A549 (cell line): Measurements from ENCODE around the gene IGFALS. TPM values are rescaled to one million over a fixed set of nuclear protein-coding genes. Genes with fewer than 3 reads are reported as not detected.

Experiments used
- ATAC-seq, 2 experiments: fragments of 200-7000 bp in 1 of 2; fragments of >200 bp in 1 of 2; cut with Nextera tagmentation in 1 of 2; cut with Tn5 transposase in 1 of 2; 3 replicates each; pipeline versions ENCODE4 v1.8.0 to v1.9.1; 2018 to 2020; ENCODE audit warnings: mild to moderate bottlenecking in 1 of 2, moderate library complexity in 1 of 2
- CTCF ChIA-PET: fragments of 300-600 bp; sonication (Branson Sonifier 250); formaldehyde crosslinking; extraction: SDS; loops from one replicate; lab custom pipeline; 2021; ENCODE audit warnings: antibody characterized with exemption, inconsistent platforms; lab: Yijun Ruan, JAX
- POLR2A ChIA-PET: fragments of 350-600 bp; formaldehyde crosslinking; extraction: SDS; loops from one replicate; lab custom pipeline; 2021; ENCODE audit warnings: antibody characterized with exemption, inconsistent platforms; lab: Yijun Ruan, JAX
- DNase-seq, 2 experiments: peaks; one replicate each; pipeline versions ENCODE4 v3.0.0 to v3.0.0-alpha.2; 2011 to 2016; ENCODE audit warnings: low read depth in 1 of 2, low spot score in 1 of 2
- FAIRE-seq: peaks from 2 replicates; lab custom pipeline; 2011; peaks lifted over from hg19 to GRCh38; lab: Jason Lieb, UNC
- H3K27ac ChIP-seq, 2 experiments: fragments of >200 bp; sonication (Bioruptor Twin); formaldehyde crosslinking; 3 replicates each; pipeline ENCODE4 v1.5.1; 2016 to 2017
- H3K4me1 ChIP-seq: fragments of >200 bp; sonication (Bioruptor Twin); formaldehyde crosslinking; 3 replicates; pipeline ENCODE4 v1.6.1; 2016
- H3K4me2 ChIP-seq: fragments of >200 bp; sonication (Bioruptor Twin); formaldehyde crosslinking; 3 replicates; pipeline ENCODE4 v1.6.1; 2016
- H3K4me3 ChIP-seq: fragments of >200 bp; sonication (Bioruptor Twin); formaldehyde crosslinking; 3 replicates; pipeline ENCODE4 v1.5.1; 2016
- H3K9me3 ChIP-seq: fragments of >200 bp; sonication (Bioruptor Twin); formaldehyde crosslinking; 3 replicates; pipeline ENCODE4 v1.6.1; 2016
- BCL3 ChIP-seq: fragments of >200 bp; sonication (Bioruptor Twin); formaldehyde crosslinking; IDR thresholded peaks from 3 replicates; pipeline ENCODE4 v1.6.1; 2016
- BHLHE40 ChIP-seq: IDR thresholded peaks from 2 replicates; pipeline ENCODE4 v1.6.1; 2012; ENCODE audit warnings: low read depth, low read length, inconsistent platforms
- CBX2 ChIP-seq: fragments of 200-600 bp; sonication (generic); IDR thresholded peaks from 2 replicates; pipeline ENCODE4 v1.6.1; 2016; ENCODE audit warnings: low read depth, mild to moderate bottlenecking, borderline replicate concordance
- CEBPB ChIP-seq, 2 experiments: fragments of >200 bp in 1 of 2; sonication (Bioruptor Twin) in 1 of 2; formaldehyde crosslinking in 1 of 2; IDR thresholded peaks; 2 replicates each; pipeline ENCODE4 v1.6.1; 2012 to 2016
- EHMT2 ChIP-seq: fragments of 200-600 bp; sonication (generic); IDR thresholded peaks from 2 replicates; pipeline ENCODE4 v1.6.1; 2016; ENCODE audit warnings: antibody characterized with exemption, low read depth, mild to moderate bottlenecking, moderate library complexity
- EP300 ChIP-seq, 2 experiments: fragments of >200 bp; sonication (Bioruptor Twin); formaldehyde crosslinking; IDR thresholded peaks; 2 replicates in 1 of 2; 3 replicates in 1 of 2; pipeline ENCODE4 v1.6.1; 2016 to 2017
- FOXS1 ChIP-seq: fragments of 250-450 bp; sonication (Bioruptor Pico); IDR thresholded peaks from 2 replicates; pipeline ENCODE4 v1.5.0; 2020; ENCODE audit warnings: mild to moderate bottlenecking, moderate library complexity
- HOXA7 ChIP-seq: fragments of 250-450 bp; sonication (Bioruptor Pico); IDR thresholded peaks from 2 replicates; pipeline ENCODE4 v1.5.0; 2020; ENCODE audit warnings: mild to moderate bottlenecking, moderate library complexity
- HOXB13 ChIP-seq: fragments of 250-450 bp; sonication (Bioruptor Pico); IDR thresholded peaks from 2 replicates; pipeline ENCODE4 v1.5.0; 2020; ENCODE audit warnings: low read depth, mild to moderate bottlenecking, moderate library complexity
- HOXB5 ChIP-seq: fragments of 250-450 bp; sonication (Bioruptor Pico); IDR thresholded peaks from 2 replicates; pipeline ENCODE4 v1.5.0; 2020; ENCODE audit warnings: mild to moderate bottlenecking, moderate library complexity
- JUNB ChIP-seq: fragments of >200 bp; sonication (Bioruptor Twin); formaldehyde crosslinking; IDR thresholded peaks from 2 replicates; pipeline ENCODE4 v1.6.1; 2016
- KDM1A ChIP-seq: fragments of 200-600 bp; sonication (generic); IDR thresholded peaks from 2 replicates; pipeline ENCODE4 v1.6.1; 2016; ENCODE audit warnings: low read depth, mild to moderate bottlenecking
- KDM5A ChIP-seq: fragments of 200-600 bp; sonication (generic); IDR thresholded peaks from 2 replicates; pipeline ENCODE4 v1.6.1; 2016; ENCODE audit warnings: antibody characterized with exemption, mild to moderate bottlenecking
- MAX ChIP-seq: IDR thresholded peaks from 2 replicates; pipeline ENCODE4 v1.6.1; 2012
- MYC ChIP-seq: IDR thresholded peaks from 2 replicates; pipeline ENCODE4 v1.6.1; 2012; ENCODE audit warnings: mild to moderate bottlenecking, inconsistent platforms, low read length, improper control_type of control experiment, borderline replicate concordance
- NFE2L2 ChIP-seq: fragments of 150-350 bp; conservative IDR thresholded peaks from 2 replicates; pipeline ENCODE4 v1.6.1; 2014; ENCODE audit warnings: low read length
- NR3C1 ChIP-seq: fragments of >200 bp; sonication (Bioruptor Twin); formaldehyde crosslinking; IDR thresholded peaks from 3 replicates; pipeline ENCODE4 v1.6.1; 2017
- PHF8 ChIP-seq: fragments of 200-600 bp; sonication (generic); IDR thresholded peaks from 2 replicates; pipeline ENCODE4 v1.6.1; 2016; ENCODE audit warnings: low read depth, mild to moderate bottlenecking, antibody characterized with exemption, moderate library complexity, borderline replicate concordance
- POLR2AphosphoS2 ChIP-seq: conservative IDR thresholded peaks from 2 replicates; pipeline ENCODE4 v1.6.1; 2012; ENCODE audit warnings: low read length, improper control_type of control experiment, inconsistent platforms
- RAD21 ChIP-seq, 2 experiments: fragments of >200 bp in 1 of 2; sonication (Bioruptor Twin) in 1 of 2; formaldehyde crosslinking in 1 of 2; IDR thresholded peaks in 1 of 2; conservative IDR thresholded peaks in 1 of 2; 2 replicates in 1 of 2; 3 replicates in 1 of 2; pipeline ENCODE4 v1.6.1; 2012 to 2018; ENCODE audit warnings: inconsistent platforms in 1 of 2
- RARB ChIP-seq: fragments of 250-450 bp; sonication (Bioruptor Pico); IDR thresholded peaks from 2 replicates; pipeline ENCODE4 v1.8.0; 2021; ENCODE audit warnings: mild to moderate bottlenecking, moderate library complexity
- RNF2 ChIP-seq: fragments of 200-600 bp; sonication (generic); IDR thresholded peaks from 2 replicates; pipeline ENCODE4 v1.6.1; 2016; ENCODE audit warnings: low read depth, mild to moderate bottlenecking, antibody characterized with exemption, moderate library complexity, borderline replicate concordance
- ZFP36 ChIP-seq: fragments of 450-650 bp; IDR thresholded peaks from 2 replicates; pipeline ENCODE4 v1.6.1; 2014; ENCODE audit warnings: borderline replicate concordance; ENCODE audit not compliant: partially characterized antibody
- ZSCAN20 ChIP-seq: fragments of 250-450 bp; sonication (Bioruptor Pico); IDR thresholded peaks from 2 replicates; pipeline ENCODE4 v1.8.0; 2022; ENCODE audit warnings: mild to moderate bottlenecking, moderate library complexity
- WGBS: methylation state at CpG from one replicate; pipeline ENCODE4 v1.1.6; 2017; ENCODE audit errors: missing lambda C conversion rate; 5-methylcytosine and 5-hydroxymethylcytosine counted together
- polyA plus RNA-seq, 4 experiments: library from polyadenylated mRNA; depleted of rRNA in 3 of 4; stranded (reverse); fragments of >200 nt; fragmentation: RNase III in 1 of 4; extraction: RNeasy Plus Mini Kit Qiagen cat#74134 plus additional on column Dnase treatment in 1 of 4; gene quantifications; 2 replicates in 3 of 4; 3 replicates in 1 of 4; pipeline ENCODE4 v1.2.3, GENCODE V29; 2011 to 2017
- TF ChIP-seq, protein P1 (sequence below): IDR thresholded peaks from 2 replicates; pipeline ENCODE4 v1.6.1; 2012; ENCODE audit warnings: low read depth, borderline replicate concordance

IGFALS gene
- polyA plus RNA-seq, 2 of the 4 experiments (the other 2 are of a cell fraction) = 0.08 TPM; not detected in 1

DNA sequence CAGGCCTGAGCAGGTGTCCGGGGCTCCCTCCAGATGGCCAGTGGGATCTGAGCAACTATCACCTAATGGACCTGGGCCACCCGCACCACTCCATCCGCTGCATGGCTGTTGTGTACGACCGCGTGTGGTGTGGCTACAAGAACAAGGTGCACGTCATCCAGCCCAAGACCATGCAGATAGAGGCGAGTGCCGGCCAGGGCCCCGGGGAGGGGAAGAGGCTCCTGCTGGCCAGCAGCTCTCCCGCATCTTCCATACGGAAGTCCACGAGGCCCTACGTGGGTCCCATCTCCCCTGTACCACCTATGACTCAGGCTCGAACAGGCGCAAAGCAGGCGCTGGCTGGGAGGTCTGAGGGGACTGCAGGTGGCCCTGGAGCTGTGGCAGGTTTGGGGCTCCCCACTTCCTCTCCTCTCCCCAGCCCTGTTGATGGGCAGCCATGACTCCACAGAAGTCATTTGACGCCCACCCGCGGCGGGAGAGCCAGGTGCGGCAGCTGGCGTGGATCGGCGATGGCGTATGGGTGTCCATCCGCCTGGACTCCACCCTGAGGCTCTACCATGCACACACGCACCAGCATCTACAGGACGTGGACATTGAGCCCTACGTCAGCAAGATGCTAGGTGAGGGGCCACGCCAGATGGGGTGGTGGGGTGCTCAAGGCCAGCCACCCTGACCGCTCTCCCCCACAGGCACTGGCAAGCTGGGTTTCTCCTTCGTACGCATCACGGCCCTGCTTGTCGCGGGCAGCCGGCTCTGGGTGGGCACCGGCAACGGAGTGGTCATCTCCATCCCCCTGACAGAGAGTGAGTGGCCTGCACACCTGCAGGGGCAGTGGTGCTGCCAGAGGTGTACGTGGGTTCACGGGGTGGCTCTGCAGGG is 26.1 kb downstream of the IGFALS start:
- Histone ChIP-seq H3K4me3 (no peak overlapping the region), H3K4me2 (no peak overlapping the region), H3K4me1 (peaks cover 14% of the 10 kb centered on the region), H3K9me3 (no peaks in the 10 kb centered on the region), H3K27ac (no peak overlapping the region)
- TF ChIP-seq HOXB13 = no peak
- TF ChIP-seq POLR2AphosphoS2 = no peak
- no peak for TF ChIP-seq RAD21 (conservative IDR thresholded peaks at IDR 0.05 in 1 of 2, IDR thresholded peaks at IDR 0.05 in 1 of 2)
- TF ChIP-seq RARB = no peak
- no peak for TF ChIP-seq NR3C1
- ATAC-seq (no peak), FAIRE-seq (no peak), DNase-seq (no peak)
- 97% methylated on average over 40 of the region's 42 CpGs for WGBS
- ChIA-PET POLR2A (no interaction called here), CTCF (interaction anchor here (2.3 to 8.5 kb wide), 2 partner anchors 43 to 60 kb away, joined by 7 to 56 read pairs; partner anchors contain the start of gene MAPK8IP3)

DNA sequence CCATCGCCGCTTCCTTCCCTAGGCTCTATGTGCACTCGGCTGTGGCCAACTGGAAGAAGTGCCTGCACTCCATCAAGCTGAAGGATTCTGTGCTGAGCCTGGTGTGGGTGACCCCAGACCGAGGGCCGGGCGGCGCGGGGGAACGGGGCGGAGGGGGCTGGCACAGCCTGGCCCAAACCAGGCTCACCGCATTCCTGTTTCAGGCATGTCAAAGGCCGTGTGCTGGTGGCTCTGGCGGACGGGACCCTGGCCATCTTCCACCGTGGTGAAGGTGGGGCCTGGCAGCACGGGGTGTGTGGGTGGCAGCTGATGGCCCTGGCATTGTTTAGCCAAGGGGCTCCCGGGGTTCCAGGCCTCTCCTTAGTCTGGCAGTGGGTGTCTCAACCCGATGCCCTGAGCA is 26.8 kb downstream of the IGFALS start:
- ATAC-seq (no peak), DNase-seq (no peak), FAIRE-seq (no peak)
- POLR2A ChIA-PET = no interaction called here
- no peak overlapping the region for H3K4me3 ChIP-seq
- no peak overlapping the region for H3K4me2 ChIP-seq
- WGBS = 95% methylated on average over 4 of the region's 18 CpGs
- TF ChIP-seq FOXS1 (CRISPR knock-in tag) (no peak), NFE2L2 (no peak), KDM5A (no peak), KDM1A (no peak), RAD21 (conservative IDR thresholded peaks at IDR 0.05 in 1 of 2, IDR thresholded peaks at IDR 0.05 in 1 of 2) (no peak), MYC (no peak), EHMT2 (no peak), BHLHE40 (no peak), HOXB5 (CRISPR knock-in tag) (no peak), MAX (no peak), PHF8 (no peak), RNF2 (no peak), CEBPB (IDR thresholded peaks at IDR 0.05) (no peak), BCL3 (no peak)
- CTCF ChIA-PET = interaction anchor here (1.7 to 8.5 kb wide), 3 partner anchors 8 to 338 kb away, joined by 5 to 56 read pairs (median 13); partner anchors contain the start of gene MAPK8IP3
- peaks cover 14% of the 10 kb centered on the region for H3K4me1 ChIP-seq
- H3K27ac ChIP-seq = no peak overlapping the region
- no peaks in the 10 kb centered on the region for H3K9me3 ChIP-seq

- 91% methylated on average over 7 of the region's 19 CpGs for WGBS
- CTCF ChIA-PET = interaction anchor here (1.7 to 8.5 kb wide), 4 partner anchors 9 to 337 kb away, joined by 5 to 56 read pairs (median 14); partner anchors contain the start of gene MAPK8IP3
- no peak for ATAC-seq
Observed at GRCh38 chr16:1766231-1766630, 27.3 kb downstream of the IGFALS start.

More at GRCh38 chr16:1766231-1766630, 27.3 kb downstream of the IGFALS start:
- Histone ChIP-seq H3K4me3 (no peak overlapping the region), H3K9me3 (no peaks in the 10 kb centered on the region), H3K4me1 (peaks cover 14% of the 10 kb centered on the region), H3K4me2 (no peak overlapping the region), H3K27ac (no peak overlapping the region)
- DNase-seq (no peak), FAIRE-seq (no peak)
- TF ChIP-seq, protein P1, sequence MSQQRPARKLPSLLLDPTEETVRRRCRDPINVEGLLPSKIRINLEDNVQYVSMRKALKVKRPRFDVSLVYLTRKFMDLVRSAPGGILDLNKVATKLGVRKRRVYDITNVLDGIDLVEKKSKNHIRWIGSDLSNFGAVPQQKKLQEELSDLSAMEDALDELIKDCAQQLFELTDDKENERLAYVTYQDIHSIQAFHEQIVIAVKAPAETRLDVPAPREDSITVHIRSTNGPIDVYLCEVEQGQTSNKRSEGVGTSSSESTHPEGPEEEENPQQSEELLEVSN = no peak
- no peak for TF ChIP-seq RARB
- TF ChIP-seq HOXA7 (CRISPR knock-in tag) = no peak
- TF ChIP-seq BCL3 = no peak
- no peak for TF ChIP-seq CBX2
- no peak for TF ChIP-seq ZFP36
- TF ChIP-seq NR3C1 = no peak
- no peak for TF ChIP-seq EP300 (IDR thresholded peaks at IDR 0.05)
- TF ChIP-seq ZSCAN20 = no peak
- no peak for TF ChIP-seq JUNB
- no peak for TF ChIP-seq MYC
- POLR2A ChIA-PET = no interaction called here
